ENCODE measurements around the gene AATF. TPM values are rescaled to one million over a fixed set of nuclear protein-coding genes. Genes with fewer than 3 reads are reported as not detected.

The AATF gene
- total RNA-seq, 1 experiment from 2014 or later = 61.0 TPM

GRCh38 chr17:36999471-36999870, 50.7 kb downstream of the AATF start (continued):
- TF ChIP-seq ZNF232 (CRISPR knock-in tag; IDR thresholded peaks at IDR 0.05) = no peak
- TF ChIP-seq GRHL2 (CRISPR knock-in tag; IDR thresholded peaks at IDR 0.05; ENCODE audit: insufficient replicate concordance, severe bottlenecking) = no peak

- no peaks in the 10 kb centered on the region; the same call in 1 of the 2 replicates for H3K36me3 Mint-ChIP-seq
- H3K27me3 Mint-ChIP-seq (ENCODE audit: low read depth) = no peaks in the 10 kb centered on the region
- no peak overlapping the region for H3K4me3 Mint-ChIP-seq
- H3K9me3 Mint-ChIP-seq = no peaks in the 10 kb centered on the region
- DNase-seq (ENCODE audit: low spot score) (no peak), ATAC-seq (no peak)
- H3K27ac Mint-ChIP-seq = peak overlapping the region; percentile 30; the same call in 1 of the 2 replicates
- TF ChIP-seq NFATC4 (CRISPR knock-in tag; IDR thresholded peaks at IDR 0.05) (no peak), USF2 (CRISPR knock-in tag; IDR thresholded peaks at IDR 0.05) (no peak), FOXK1 (CRISPR knock-in tag; IDR thresholded peaks at IDR 0.05) (no peak), E2F4 (CRISPR knock-in tag; IDR thresholded peaks at IDR 0.05; ENCODE audit: borderline replicate concordance, low read depth) (no peak), ARID4B (CRISPR knock-in tag; IDR thresholded peaks at IDR 0.05; ENCODE audit: borderline replicate concordance) (no peak), FOXJ3 (CRISPR knock-in tag; IDR thresholded peaks at IDR 0.05; ENCODE audit: borderline replicate concordance) (no peak), SMAD3 (CRISPR knock-in tag; IDR thresholded peaks at IDR 0.05; ENCODE audit: borderline replicate concordance) (no peak), TEAD4 (CRISPR knock-in tag; IDR thresholded peaks at IDR 0.05) (no peak), ZNF532 (CRISPR knock-in tag; IDR thresholded peaks at IDR 0.05; ENCODE audit: borderline replicate concordance) (no peak)
- peaks cover 29% of the 10 kb centered on the region for H3K4me1 Mint-ChIP-seq
- CTCF ChIA-PET = interaction anchor here (0.9 to 1.9 kb wide), 2 partner anchors 31 to 359 kb away, joined by 3 to 6 read pairs; no protein-coding TSS in a partner anchor
- POLR2A ChIA-PET = interaction anchor here (0.6 kb wide), 1 partner anchor 1404 kb away, joined by 3 read pairs; no protein-coding TSS in a partner anchor
Measured at GRCh38 chr17:37016780-37017179, 68.0 kb downstream of the AATF start.

- Mint-ChIP-seq H3K27ac (0 out of 2 replicates have a peak overlapping the region, but pooled peaks have one; percentile 42), H3K27me3 (ENCODE audit: low read depth) (no peaks in the 10 kb centered on the region), H3K36me3 (no peaks in the 10 kb centered on the region; the same call in 1 of the 2 replicates), H3K4me3 (no peak overlapping the region), H3K9me3 (no peaks in the 10 kb centered on the region), H3K4me1 (peaks cover 29% of the 10 kb centered on the region)
- POLR2A ChIA-PET = no interaction called here
- no peak for DNase-seq (ENCODE audit: low spot score)
- no peak for ATAC-seq
- CTCF ChIA-PET = interaction anchor here (0.9 to 1.9 kb wide), 2 partner anchors 30 to 359 kb away, joined by 3 to 6 read pairs; no protein-coding TSS in a partner anchor
- no peak for TF ChIP-seq CBFB (CRISPR knock-in tag; IDR thresholded peaks at IDR 0.05; ENCODE audit: low read depth)
- no peak for TF ChIP-seq SMAD3 (CRISPR knock-in tag; IDR thresholded peaks at IDR 0.05; ENCODE audit: borderline replicate concordance)
- TF ChIP-seq PRRX2 (CRISPR knock-in tag; IDR thresholded peaks at IDR 0.05) = no peak
- TF ChIP-seq PRDM15 (CRISPR knock-in tag; IDR thresholded peaks at IDR 0.05) = no peak
Measured at GRCh38 chr17:37017404-37017803, 68.7 kb downstream of the AATF start.

Measured in WTC11 (cell line).